GM21529 (cell line): ENCODE data around the gene AKIRIN1.
"Not testable (repeated sequence)": the region's sequence is repeated elsewhere in the genome, so short reads cannot be mapped to it uniquely, and the experiment has no call there.

Experiments used
- ATAC-seq: cut with Tn5 transposase; IDR thresholded peaks from one replicate; pipeline ENCODE4 v1.9.1; 2021; ENCODE audit not compliant: unreplicated experiment

AKIRIN1 gene

DNA sequence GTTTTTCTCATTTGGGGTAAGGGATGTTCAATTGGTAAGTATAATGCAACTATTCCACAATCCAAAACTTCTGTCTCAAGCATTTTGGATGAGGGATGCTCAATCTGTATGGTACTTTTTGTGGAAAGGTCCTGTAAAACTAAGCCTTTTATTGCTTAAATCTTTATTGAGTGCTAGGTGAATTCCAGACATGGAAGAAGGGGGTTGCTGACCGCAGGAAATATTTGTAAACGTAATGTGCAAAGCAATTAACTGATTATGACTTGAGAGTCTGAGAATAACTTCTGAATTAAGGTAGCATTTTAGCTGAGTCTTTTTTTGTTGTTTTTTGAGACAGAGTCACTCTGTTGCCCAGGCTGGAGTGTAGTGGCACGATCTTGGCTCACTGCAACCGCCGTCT is 3.1 kb downstream of the AKIRIN1 start:
- ATAC-seq, result no peak

DNA sequence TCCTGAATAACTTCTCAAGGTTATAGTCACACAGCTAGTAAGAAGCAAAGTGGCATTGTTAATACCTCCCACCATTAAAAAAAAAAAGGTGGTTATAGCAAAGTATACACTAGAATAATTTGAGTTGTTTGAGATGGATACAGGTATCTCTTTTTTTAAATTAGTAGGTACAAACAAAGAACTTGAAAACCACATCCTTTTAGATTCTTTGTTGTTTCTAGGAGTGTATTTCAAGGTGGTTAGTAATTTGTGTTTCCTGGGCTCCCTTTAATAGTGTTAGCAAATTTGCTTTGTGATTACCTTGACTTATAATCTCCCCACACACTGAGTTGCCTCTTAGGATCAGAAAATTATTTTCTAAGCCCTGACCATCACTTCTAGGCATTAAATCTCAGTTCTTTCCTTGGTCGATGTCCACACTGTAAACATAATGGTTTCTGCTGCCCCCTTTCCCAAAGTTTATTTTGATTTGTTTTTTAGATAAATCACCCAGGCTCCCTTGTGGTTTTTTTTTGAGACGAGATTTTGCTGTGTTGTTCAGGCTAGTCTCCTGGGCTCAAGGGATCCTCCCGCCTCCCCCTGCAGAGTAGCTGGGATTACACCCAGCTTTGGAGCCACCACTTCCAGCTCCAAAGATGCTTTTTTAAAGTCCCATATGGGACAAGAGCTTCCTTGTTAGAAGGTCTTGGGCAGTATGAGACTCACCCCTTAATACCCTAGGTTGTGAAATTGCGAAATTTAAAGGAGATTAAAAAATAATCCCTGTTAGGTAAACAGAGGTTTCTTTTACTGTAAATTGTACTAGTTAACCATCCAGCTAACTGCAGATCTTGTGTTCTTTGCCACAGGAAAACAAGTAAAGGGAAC is 6.2 kb downstream of the AKIRIN1 start:
- ATAC-seq, result no peak

DNA sequence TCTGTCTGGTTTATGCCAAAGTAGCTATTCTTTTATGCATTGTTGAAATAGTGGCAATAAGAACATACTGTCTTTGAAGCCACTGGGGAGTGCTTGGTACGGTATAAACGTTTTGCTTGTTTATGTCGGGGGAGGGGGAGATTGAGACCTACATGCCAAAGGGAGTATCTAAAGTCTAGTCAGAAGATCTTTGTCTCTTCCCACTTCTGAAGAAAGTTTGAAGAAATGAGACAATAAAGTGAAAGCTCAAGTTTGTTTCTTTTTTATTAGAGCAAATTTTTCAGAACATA is 6.8 kb downstream of the AKIRIN1 start:
- ATAC-seq, result no peak

DNA sequence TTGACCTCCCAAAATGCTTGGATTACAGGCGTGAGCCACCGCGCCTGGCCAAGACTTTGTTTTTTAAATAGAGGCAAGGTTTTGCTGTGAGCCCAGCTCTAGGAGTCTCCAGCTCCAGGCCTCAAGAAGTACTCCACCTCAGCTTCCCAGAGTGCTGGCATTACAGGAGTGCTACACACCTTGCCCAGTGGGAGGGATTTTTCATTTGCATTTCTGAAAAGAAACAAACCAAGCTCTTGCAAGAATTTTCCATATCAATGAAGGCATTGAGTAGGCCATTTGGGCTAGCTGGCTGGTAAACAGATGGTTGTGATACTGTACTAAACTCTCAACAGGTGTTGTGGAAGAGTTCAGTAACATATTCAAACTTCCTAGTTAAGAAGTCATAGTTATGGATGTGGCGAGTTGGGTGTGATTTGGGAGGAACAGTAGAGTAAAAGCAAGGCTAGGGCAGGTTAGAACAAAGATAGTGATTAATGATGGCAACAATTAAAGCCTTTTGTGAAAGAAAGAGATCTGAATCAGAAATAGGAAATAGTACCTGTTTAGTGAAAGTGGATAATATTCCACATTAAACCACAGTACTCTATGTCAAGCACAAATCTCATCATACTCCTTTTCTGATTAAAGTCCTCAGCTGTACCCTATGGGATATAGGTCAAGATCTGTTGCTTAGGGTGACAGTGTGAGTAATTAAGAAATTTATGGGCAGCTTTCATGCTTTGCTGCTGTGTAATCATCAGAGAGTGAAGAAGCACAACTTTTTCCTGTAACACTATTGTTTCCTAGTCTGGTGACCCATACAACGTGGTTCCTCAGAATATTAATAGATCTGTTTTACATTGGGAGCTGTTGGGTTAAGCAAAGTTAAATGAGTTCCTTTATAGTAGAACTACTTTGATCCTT is 10.7 kb downstream of the AKIRIN1 start:
- ATAC-seq, result no peak

DNA sequence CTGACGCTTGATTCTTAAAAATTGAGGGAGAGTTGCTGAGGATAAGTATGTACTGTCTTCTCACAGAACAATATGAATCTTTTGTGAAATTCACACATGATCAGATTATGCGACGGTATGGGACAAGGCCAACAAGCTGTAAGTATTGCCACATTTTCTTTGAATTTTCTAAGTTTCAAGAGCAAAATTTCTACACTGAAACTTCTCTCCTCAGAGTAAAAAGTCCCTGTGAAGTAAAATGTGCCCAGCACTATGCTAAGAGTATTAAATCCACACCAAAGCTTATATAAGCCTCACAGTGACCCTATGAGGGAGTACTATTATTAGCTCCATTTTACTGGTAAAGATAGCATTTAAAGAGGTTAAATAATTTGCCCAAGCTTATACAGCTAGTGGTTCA is 12.2 kb downstream of the AKIRIN1 start:
- no peak for ATAC-seq

DNA sequence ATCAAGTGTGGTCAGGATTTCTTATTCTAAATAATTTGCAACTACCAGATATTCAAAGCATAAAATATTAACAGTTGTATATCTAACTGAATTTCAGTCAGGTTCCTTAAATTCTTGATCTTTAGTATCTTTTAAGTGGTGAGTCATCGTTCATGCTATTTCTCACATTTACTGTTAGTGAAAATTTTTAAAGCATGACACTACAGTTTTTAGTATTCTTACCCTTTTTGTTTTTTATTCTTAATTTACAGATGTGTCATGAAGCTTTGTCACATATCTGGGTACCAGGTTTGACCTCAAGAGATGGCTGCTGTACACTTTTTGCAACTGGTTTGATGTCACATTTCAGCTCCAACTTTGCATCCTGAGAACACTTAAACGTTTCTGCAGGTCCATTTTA is 12.7 kb downstream of the AKIRIN1 start:
- no peak for ATAC-seq

DNA sequence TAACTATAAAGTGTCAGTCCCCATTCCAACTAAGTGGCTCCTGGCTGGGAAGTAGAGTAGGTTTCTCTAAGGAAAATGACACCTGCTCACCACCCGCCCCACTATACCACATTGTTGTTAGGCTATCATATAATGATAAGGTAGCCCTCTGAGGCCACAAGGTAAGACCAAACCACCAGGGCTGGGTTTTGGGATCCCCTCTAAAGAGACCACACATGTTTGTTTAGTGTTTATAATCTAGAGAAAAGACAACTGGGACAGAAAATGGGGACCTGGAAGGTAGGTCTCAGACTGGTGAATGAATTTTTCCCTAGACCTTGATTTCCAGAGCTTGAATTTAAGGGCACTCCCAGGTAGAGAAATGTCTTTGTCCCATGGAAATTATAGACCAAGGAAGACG is 15.2 kb downstream of the AKIRIN1 start:
- no peak for ATAC-seq

DNA sequence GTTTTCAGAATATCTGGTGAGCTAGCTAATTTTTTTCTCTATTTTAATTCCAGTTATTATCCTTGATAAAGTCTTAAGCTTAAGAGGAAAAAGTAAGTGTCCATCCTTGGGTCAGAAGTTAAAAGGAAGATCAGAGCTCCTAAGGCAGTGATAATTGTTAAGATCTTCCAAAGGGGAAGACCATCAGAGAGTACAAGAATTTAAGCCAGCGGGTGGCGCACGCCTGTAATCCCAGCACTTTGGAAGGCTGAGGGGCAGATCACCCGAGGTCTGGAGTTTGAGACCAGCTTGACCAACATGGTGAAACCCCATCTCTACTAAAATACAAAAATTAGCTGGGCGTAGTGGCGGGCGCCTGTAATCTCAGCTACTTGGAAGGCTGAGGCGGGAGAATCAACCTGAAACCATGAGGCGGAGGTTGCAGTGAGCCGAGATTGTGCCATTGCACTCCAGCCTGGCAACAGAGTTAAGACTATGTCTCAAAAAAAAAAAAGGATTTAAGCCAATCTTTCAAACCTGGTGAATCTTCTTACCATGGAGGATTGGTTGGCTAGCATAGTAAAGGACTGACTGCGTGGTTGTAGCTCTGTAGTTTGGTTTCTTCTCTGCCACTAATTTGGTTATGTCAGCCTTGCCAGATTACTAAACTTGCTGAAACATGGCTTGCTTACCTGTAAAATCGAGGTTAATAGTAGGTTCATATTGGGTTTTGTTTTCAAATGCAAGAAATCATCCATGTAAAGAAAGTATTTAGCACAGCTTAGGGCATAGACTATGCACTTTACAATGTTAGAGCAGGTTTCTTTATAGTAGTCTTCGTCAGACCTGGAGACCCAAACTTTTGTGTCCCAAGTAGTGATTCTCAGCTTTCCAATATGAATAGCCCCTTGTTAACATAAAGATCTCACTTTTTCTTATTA is 15.9 kb downstream of the AKIRIN1 start:
- no peak for ATAC-seq

DNA sequence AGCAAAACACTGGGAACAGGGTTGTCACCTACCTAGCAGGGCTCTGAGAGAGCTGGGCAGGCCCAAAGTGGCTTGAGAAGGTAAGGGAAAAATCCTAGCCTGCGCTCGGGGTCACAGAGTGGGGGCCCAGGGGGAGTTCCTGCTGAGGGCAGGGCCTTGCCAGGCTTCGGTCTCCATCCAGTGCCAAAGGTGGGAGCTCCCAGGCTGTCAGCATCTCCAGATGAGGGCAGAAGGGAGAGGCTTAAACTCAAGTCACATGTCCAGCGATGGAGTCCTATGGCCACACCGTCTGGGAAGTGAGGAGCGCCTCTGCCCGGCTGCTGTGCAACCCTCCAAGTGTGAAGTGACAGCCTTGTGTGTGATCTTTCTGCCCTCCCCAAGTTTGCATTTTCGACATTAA is 23.9 kb downstream of the AKIRIN1 start:
- not testable (repeated sequence) for ATAC-seq

DNA sequence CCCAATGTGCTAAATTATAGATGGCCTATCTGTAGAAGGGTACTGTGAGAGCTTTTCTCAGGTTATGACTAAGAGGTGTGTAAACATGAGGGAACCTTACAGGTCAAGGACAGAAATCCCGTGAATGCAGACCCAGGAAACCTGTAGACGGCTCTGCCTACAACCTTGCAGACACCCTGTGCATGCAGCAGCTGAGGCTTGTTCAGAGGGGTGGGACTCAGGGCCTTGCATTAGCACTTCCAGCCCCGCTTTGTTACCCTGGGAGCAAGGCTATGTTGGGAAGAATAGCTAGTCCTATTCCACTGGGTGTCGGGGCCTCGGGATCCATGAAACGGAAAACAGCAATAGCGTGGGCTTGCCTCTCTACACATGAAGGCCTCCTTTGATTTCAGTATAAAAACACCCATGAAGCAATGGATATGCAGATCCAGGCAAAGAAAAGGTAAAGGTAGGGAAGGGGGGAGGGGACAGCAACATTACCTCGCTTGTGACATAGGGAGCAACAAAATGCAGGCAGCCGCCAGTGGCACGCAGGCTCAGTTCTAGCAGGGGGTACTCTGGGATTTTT is 25.6 kb downstream of the AKIRIN1 start:
- no peak for ATAC-seq

DNA sequence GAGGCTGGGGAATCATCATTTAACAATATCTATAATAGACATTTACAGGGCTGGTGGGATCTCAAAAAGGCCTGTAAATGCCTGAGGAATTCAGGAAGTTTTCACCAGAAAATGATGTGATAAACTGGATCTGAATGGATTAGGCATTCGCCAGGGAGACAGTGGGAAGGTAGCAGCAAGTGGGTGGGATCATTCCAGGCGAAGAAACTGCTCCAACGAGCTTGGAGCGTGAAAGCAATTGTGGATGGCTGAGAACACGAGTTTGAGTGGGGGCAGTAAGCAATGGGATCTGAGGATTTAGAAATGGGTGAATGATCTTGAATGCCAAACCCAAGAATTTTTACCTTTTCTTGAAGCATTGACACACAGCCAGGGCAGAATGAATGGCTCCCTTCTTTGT is 26.2 kb downstream of the AKIRIN1 start:
- ATAC-seq, result no peak

DNA sequence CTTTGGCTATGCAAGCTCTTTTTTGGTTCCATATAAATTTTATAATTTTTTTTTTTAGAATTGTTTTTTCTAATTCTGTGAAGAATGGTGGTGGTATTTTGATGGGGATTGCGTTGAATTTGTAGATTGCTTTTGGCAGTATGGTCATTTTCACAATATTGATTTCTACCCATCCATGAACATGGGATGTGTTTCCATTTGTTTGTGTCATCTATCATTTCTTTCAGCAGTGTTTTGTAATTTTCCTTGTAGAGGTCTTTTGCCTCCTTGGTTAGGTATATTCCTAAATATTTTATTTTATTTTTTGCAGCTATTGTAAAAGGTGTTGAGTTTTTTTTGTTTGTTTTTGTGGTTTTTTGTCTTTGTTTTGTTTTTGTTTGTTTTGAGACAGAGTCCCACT is 29.4 kb downstream of the AKIRIN1 start:
- not testable (repeated sequence) for ATAC-seq

DNA sequence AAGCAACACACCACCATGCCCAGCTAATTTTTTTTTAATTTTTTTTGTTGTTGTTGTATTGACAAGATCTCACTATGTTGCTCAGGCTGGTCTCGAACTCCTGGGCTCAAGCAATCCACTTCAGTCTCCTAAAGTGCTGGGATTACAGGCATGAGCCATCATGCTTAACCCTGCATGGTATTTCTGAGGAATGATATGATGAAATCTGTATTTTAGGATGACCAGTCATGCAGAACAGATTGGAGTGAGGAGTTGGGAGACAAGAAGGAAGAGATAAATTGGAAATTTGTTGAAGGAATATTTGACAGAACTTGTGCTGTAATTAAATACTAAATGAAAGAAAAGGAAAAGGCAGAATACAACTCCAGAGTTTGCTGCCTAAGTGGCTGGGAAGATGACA is 30.4 kb downstream of the AKIRIN1 start:
- no peak for ATAC-seq

DNA sequence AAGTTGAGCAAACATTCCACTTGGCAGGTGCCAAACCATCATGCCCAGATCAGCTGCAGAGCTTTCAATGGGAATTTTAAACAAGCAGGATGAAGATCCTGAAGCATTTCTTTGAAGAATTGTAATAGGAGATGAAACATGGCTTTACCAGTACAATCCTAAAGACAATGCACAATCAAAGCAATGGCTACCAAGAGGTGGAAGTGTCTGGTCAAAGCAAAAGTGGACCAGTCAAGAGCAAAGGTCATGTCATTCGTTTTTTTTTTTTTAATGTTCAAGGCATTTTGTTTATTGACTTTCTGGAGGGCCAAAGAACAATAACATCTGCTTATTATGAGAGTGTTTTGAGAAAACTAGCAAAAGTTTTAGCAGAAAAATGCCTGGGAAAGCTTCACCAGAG is 32.1 kb downstream of the AKIRIN1 start:
- ATAC-seq, result no peak

DNA sequence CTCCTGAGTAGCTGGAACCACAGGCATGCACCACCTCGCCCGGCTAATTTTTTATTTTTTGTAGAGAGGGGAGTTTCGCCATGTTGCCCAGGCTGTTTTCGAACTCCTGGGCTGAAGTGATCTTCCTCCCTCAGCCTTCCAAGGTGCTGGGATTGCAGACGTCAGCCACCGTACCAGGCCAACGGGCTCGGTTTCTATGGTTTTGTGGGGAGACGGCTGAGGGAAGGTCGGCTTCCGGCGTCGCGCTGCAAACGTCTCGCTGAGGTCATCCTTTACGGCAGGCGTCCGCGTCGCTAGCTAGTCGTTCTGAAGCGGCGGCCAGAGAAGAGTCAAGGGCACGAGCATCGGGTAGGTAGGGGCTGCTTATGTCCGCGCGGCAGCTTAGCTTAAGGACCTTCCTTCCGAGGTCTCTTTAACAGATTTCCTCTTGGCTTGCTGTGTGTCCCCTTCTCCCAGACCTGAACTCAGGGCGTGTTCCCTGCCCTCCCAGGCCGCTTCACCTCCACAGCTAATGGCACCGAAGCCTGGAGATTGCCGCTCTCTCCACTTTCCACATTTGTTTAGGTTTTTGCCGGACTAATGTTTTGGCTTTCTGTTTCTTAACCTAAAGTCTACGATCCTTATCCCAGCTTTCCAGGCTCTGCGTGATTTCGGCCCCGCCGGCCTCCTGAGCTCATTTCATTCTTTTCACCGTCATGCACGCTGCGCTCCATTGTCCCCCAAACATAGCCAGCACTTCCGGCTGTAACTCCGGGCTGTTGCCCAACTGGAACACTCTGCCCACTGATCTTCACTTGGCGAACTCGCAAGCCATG is 35.2 kb downstream of the AKIRIN1 start, which contains the start of gene NDUFS5:
Gene NDUFS5 (plus strand): TSS at position 300 of the 815 bp plus-strand sequence. CDS start 2,375 bp downstream, outside the sequence.
- peak; percentile 76 for ATAC-seq

DNA sequence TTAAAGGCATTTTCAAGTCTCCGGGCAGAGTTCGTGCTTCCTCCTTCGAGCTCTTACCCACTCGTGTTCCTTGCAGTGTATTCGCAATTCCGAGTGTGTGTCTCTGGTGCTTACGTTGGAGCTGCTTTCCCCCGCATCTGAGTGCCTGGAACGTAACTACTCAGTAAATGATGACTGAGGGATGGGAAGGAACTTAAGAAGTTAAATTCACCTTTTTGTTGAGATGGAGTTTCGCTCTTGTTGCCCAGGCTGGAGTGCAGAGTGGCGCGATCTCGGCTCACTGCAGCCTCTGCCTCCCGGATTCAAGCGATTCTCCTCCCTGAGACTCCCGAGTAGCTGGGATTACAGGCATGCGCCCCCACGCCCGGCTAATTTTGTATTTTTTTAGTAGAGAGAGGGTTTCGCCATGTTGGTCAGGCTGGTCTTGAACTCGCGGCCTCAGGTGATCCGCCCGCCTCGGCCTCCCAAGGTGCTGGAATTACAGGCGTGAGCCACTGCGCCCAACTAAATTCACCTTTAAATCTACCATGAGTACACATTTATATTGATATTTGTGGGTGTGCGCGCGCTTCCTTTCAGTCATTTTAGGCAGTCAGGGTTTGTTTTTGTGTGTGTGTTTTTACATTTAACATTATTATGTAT is 35.9 kb downstream of the AKIRIN1 start:
- ATAC-seq, result no peak

DNA sequence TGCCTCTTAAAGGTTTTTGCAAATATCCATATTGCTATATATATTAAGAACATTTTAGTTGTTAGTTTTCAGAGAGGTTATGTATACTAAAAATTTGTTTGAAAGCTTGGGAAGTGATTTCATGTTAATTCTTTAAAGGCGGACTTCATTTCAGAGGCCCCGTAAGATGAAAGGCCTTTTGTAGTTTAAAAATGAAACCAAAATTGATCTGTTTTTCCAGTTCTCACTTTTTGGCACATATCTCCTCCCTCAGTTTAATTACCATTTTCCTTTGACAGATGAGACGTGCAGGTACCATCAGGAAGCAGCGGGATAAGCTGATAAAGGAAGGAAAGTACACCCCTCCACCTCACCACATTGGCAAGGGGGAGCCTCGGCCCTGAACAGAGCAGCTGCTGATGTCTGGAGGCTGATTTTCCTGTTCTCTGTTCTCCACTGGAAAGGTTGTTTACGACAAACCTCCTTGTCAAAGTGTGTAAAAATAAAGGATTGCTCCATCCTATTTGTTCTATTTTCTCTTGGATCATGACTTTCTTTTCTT is 43.1 kb downstream of the AKIRIN1 start:
- no peak for ATAC-seq

DNA sequence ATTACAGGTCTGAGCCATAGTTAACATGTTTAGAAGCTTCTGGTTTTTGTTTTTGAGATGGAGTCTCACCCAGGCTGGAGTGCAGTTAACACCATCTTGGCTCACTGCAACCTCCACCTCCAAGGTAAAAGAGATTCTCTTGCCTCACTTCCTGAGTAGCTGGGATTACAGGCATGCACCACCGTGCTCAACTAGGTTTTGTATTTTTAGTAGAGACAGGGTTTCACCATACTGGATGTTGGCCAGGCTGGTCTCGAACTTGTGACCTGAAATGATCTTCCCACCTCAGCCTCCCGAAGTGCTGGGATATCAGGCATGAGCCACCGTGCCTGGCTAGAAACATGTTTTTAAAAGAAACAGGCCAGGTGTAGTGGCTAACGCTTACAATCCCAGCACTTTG is 45.6 kb downstream of the AKIRIN1 start:
- no peak for ATAC-seq

DNA sequence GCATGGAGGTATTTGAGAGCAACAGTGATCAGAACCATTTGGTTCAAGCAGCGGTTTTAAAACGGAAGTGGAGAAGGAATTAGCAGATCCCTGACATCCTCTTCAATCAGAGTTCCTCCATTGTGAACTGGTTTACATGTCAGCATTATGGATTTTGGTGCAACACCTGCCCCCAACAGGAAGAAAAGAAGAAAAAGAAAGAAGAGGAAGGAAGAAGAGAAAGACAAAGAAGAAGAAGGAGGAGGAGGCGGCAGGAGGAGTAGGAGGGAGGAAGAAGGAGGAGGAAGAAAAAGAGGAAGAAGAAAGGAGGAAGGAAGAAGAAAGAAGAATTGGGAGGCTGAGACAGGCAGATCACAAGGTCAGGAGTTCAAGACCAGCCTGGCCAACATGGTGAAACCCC is 52.4 kb downstream of the AKIRIN1 start:
- ATAC-seq, result no peak
